ENCODE results near the gene WNK4.

WNK4 gene

DNA sequence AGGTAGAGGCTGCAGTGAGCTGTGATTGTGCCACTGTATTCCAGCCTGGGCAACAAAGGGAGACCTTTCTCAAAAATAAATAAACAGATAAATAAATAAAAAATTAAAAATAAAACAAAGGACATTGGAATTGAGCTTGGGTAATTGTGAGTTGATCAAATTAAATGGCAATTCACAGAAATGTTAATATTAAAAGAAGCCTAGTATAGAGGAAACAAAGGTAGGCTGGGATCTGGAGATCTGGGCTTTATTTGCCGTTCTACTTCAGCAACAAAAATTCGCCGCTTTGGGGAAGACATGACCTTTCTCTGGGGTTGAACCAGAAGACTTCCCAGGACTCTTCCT, 7.5 kb upstream of the WNK4 start:
- DNase-seq (ENCODE audit: low read depth in 3 of 3) = no peak

DNA sequence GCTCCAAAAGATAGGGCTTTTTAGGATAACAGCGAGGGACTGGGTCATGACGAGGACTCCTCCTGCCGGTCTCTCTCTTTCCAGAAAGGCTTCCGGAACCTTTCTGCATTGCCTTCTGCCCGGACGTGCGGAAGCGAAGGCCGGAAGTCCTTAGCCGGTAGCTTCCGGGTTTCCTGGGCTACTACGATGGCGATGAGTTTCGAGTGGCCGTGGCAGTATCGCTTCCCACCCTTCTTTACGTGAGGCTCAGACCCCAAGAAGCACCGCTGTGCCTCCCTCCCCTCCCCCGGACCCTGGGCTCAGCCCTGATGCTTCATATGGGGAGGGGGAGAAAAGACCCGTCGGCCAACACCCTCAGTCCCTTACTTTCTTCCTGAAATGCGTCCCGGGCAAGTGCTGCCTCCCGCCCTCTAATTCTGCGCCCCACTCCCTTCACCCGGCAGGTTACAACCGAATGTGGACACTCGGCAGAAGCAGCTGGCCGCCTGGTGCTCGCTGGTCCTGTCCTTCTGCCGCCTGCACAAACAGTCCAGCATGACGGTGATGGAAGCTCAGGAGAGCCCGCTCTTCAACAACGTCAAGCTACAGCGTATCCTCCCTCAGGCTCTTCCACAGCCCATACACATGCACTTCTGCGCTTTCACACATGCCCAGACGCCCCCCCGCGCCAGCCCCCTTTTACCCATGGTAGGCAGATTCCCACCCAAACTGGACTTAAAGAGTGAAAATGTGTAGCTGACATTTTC, 6.9 kb upstream of the WNK4 start, which contains the start of gene VPS25:
TSS of gene VPS25 (plus strand) at position 160 of the 746 bp plus-strand sequence. CDS start at position 187, 27 bp downstream.
- peak; percentile 52 to 67 (median 63) for DNase-seq (ENCODE audit: low read depth in 3 of 3)

DNA sequence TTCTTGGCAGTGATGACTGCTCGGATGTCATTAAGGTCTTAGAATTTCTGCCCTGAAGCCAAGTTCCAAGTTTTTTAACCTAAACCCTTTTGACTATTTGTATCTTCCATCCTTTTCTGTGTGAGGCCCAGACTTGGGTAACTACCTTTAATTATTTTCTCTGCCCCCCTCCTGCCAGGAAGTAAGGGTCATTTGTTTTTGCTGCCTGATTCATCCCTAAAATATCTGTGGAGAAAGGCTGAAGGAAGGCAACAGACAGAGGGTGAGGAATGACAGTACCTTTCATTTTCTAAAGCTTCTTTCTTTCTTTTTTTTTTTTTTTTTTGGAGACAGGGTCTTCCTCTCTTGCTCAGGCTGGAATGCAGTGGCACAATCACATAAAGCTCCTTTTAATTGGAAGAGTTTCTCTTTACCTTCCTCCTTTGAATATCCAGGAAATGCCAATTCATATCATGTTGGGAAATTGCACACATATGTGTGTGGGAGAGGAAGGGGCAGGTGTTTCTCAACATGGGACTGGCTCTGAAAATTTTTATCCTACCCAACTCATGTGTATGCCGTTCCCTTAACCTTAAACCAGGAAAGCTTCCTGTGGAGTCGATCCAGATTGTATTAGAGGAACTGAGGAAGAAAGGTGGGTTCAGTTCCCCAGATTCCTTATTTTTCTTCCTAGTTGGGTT, 6.2 kb upstream of the WNK4 start:
- DNase-seq (ENCODE audit: low read depth in 3 of 3) = no peak

DNA sequence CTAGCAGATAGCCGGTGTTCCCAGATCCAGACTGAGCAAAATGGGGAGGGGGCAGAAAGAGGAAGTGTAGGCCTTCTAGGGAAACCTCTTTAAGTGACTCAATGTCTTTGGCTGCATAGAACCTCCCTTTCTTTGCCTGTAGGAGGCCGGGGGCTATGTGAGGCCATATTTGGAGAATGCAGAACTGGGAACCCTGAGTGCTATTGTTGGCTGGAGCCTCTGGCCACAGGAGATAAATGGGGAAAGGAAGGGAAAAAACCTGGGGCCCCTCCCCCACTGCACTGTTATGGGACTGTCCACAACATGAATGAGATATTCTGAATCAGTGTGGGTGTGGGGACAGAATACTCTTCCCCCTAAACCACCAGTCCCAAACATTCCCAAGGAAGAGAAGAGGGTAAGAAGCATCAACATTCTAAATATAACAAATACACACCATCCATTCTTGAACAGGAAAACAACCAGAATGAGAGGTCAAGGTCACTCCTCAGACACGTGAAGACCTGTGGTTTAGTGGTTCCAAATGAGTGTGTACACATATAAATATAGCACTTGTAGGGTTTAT, 4.8 kb upstream of the WNK4 start:
- DNase-seq (ENCODE audit: low read depth in 3 of 3) = no peak

DNA sequence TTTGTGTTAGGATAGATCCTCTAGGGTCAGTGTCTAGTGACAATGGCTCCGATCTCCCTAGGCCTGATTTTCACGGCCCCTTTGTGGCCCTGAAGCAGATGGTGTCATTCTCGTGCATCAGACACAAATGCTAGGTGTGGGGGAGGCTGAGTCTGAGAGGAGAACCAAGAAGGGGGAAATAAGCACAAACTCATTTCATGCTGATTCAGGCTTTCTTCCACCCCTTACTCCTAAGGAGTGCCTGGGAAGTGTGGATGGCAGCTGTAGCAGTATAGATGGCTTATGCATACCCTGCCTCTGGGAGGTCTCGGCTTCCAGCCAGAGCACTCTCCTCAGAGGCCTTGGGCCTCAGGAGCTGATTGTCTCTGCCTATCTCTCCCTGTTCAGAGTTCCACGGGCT, 1.8 kb upstream of the WNK4 start:
- no peak for DNase-seq (ENCODE audit: low read depth in 3 of 3)

DNA sequence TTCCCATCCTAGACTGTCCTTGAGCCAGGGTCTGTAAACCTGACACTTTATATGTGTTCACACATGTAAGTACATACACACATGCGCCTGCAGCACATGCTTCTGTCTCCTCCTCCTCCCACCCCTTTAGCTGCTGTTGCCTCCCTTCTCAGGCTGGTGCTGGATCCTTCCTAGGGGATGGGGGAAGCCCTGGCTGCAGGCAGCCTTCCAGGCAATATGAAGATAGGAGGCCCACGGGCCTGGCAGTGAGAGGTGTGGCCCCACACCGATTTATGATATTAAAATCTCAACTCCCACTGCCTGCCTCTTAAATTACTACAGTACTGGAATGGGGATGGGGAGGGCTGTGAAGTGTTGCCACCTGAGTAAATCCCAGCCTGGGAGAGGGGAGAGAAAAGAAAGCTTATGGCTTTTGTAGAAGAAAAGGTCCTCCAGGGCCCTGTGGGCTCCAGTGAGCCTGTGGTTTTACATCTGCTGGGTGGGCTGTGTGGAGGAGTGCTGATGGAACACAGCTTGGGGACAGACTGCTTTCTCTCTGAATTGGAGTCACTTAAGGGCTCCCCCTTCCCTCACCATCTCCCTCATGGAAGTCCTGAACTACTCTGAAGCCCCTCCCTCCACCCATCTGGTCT, 990 bp upstream of the WNK4 start:
- DNase-seq (ENCODE audit: low read depth in 3 of 3) = no peak

DNA sequence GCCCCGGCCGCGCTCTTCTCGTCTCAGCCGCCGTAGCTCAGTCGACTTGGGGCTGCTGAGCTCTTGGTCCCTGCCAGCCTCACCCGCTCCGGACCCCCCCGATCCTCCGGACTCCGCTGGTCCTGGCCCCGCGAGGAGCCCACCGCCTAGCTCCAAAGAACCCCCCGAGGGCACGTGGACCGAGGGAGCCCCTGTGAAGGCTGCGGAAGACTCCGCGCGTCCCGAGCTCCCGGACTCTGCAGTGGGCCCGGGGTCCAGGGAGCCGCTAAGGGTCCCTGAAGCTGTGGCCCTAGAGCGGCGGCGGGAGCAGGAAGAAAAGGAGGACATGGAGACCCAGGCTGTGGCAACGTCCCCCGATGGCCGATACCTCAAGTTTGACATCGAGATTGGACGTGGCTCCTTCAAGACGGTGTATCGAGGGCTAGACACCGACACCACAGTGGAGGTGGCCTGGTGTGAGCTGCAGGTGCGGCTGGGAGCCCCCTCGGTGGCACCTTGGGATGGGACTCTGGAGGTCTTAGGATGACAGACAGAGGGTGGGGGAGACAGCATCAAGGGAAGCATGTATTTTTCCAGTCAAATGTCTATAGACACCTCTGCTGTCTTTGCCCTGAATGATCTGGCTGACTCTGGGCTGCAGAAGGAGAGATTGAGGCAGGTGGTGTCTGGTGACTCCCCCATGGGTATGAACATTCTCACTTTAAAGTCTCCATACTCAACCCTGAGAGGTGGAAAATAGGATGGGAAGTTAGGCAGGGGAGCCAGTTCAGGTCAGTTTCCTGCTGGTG, 635 bp downstream of the WNK4 start:
- no peak for DNase-seq (ENCODE audit: low read depth in 3 of 3)

DNA sequence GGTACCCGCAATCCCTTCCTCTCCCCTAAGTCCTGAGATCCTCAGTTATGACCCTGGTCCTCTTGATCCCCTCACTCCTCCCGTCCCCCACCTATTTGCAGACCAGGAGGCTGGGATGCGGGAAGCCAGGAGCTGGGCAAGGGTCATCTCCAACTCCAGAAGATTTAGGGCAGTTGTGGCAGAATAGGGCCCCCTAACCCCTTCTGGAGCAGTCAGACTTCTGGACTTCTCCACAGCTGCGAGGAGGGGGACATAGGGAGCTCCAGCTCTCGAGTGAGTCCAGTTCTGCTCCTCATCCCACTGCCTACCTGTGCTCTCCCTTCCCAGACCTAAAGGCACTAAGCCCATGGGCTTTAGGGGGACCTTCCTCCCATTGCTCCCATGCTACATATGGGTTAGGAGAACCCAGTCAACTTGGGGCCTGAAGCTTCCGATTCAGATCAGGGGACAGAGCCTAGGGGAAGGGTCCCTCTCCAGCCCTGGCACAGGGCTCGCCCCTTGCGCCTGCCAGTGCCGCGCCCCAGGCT, 1.3 kb downstream of the WNK4 start:
- no peak for DNase-seq (ENCODE audit: low read depth in 3 of 3)

DNA sequence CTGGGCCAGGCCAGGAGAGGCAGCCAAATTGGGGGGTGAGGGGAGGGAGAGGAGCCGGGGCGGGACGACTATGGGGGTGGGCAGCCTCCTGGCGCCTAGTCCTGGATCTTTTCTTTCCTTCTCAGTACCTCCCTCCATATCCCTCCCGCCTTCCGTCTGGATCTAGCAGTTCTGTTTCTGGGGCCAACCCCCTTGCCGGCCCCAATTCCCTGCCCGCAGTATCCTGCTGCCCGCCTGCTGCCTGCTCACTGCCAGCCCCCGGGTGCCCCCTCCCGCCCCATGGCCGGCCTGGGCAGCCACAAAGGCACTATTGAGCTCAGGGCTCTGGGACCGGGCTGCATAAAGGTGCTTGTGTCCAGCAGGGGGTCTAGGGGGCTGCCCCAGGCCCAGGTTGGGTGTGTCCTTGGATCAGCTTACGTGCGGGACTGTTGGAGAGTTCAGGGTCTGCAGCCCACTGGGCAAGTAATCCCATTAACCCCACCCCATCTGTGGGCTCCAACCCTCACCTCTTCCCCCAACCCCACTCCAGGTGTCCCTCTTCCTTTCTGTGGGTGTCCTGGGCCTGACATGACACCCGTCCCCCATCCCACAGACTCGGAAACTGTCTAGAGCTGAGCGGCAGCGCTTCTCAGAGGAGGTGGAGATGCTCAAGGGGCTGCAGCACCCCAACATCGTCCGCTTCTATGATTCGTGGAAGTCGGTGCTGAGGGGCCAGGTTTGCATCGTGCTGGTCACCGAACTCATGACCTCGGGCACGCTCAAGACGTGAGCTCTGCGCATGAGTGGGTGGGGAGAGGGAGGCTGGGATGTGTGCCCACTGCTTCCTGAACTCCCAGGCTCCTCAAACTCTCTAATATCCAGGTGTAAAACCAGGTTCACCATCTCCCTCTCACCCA, 2.0 kb downstream of the WNK4 start:
- DNase-seq (ENCODE audit: low read depth in 3 of 3) = no peak

DNA sequence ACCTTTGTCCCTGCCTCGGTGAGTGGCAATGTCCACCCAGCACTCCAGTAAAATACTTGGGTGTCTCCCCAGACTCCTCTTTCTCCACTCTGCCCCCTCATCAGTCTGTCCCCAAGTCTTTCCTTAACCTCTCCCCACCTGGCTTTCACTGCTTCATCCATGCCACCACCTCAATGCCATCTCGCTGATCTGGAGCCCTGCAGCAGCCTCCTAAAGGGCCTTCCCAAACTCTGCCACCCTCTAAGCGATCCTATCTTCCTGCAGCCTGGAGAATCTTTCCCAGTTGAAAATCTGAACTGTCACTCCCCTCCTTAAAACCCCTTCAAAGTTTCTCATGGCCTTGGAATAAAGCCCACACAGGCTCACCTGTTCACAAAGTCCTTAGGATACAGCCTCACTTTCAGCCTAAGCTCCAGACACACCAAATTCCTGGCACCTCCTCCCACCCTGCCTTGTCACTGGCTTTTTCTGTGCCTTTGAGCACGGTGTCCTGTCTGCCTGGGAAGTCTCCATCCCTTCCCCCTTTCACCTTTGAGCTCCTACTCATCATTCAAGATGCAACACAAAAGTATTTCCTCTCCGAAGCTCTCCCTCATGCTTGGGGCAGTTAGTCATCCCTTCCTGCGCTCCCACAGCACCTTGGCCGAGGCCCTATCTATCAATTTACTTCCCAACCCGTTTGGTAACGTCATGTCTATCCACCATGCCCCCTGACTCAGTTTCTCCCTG, 2.8 kb downstream of the WNK4 start:
- no peak for DNase-seq (ENCODE audit: low read depth in 3 of 3)

DNA sequence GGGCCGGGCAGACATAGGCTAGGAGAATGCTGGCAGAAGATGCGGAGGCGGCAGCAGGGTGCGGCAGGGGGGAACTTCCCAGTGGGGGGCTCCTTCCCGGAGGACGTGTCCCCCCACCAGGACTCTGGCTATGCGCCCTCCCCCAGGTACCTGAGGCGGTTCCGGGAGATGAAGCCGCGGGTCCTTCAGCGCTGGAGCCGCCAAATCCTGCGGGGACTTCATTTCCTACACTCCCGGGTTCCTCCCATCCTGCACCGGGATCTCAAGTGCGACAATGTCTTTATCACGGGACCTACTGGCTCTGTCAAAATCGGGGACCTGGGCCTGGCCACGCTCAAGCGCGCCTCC, 3.4 kb downstream of the WNK4 start:
- DNase-seq (ENCODE audit: low read depth in 3 of 3) = no peak

DNA sequence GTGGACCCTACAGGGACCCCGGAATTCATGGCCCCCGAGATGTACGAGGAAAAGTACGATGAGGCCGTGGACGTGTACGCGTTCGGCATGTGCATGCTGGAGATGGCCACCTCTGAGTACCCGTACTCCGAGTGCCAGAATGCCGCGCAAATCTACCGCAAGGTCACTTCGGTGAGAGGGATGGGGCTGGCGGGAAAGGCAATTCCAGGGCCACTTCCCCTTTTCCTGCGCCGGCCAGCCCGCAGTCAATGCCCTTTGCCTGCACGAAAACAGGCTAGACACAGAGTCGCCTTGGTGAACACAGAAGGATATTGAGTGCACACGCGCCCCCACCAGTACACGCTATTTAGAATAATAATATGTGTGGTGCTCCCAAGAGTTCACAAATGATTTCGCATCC, 4.0 kb downstream of the WNK4 start:
- no peak for DNase-seq (ENCODE audit: low read depth in 3 of 3)

DNA sequence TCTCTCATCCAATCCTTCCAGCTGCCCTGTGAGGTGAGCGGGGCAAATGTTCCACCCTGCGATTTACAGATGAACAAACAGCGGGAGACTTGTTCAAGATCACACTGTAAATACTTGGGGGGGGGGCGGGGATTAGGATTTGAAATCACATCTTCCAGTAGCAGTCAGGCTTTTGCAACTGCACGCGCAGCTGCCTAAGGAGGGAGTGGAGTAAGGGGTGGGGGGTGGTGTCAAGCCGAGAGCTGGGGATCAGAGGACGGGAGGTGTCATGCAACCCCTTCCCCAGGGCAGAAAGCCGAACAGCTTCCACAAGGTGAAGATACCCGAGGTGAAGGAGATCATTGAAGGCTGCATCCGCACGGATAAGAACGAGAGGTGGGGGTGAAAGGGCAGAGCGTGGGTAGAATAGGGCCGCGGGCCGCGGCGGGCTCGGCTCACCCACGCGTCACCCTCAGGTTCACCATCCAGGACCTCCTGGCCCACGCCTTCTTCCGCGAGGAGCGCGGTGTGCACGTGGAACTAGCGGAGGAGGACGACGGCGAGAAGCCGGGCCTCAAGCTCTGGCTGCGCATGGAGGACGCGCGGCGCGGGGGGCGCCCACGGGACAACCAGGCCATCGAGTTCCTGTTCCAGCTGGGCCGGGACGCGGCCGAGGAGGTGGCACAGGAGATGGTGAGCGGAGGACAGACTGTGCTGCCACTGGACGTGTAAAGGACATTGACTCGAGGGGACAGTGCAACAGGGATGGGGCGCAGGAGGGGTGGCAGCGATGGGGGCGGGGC, 4.6 kb downstream of the WNK4 start:
- no peak for DNase-seq (ENCODE audit: low read depth in 3 of 3)

DNA sequence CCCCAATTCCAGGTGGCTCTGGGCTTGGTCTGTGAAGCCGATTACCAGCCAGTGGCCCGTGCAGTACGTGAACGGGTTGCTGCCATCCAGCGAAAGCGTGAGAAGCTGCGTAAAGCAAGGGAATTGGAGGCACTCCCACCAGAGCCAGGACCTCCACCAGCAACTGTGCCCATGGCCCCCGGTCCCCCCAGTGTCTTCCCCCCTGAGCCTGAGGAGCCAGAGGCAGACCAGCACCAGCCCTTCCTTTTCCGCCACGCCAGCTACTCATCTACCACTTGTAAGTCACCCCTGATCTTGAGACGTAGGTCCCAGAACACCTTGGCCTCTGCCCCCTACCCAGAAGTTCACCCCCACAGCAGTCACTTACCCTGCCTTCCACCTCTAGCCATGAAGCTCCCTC, 6.9 kb downstream of the WNK4 start:
- no peak for DNase-seq (ENCODE audit: low read depth in 3 of 3)

DNA sequence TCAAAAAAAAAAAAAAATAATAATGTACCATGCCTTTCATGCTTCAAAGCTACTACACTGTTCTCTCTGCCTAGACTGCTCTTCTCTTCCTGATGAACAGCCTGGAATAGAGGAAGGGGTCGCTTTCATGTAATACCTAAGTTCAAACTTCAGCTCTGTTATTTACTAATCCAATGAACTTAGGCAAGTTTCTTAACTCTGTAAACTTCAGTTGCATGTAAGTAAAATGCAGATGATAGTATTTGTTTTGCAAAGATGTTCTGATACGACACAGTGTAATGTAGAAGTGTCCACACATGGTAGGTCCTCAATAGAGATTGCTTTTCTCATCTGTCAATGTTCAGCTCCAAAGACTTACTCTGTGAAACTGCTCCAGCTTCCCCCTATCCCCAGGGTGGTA, 11.5 kb downstream of the WNK4 start:
- DNase-seq (ENCODE audit: low read depth in 3 of 3) = no peak

DNA sequence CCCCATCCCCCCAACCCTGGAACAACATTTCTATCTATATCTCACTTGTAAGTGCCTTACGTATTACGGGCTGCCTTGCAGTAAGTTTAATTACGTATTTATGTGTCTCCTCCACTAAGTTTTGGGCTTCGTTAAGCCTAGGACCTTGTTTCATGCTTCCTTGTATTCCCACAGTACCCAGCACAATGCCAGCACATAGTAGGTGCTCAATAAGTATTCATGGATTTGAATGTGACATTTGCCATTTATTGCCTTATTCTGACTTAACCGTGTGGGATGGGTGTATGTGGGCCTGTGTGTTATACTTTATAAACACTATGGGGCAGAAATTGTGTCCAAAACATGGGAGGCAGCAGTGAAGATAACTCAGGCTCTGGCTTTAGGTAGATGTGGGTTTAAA, 12.1 kb downstream of the WNK4 start:
- DNase-seq (ENCODE audit: low read depth in 3 of 3) = no peak

DNA sequence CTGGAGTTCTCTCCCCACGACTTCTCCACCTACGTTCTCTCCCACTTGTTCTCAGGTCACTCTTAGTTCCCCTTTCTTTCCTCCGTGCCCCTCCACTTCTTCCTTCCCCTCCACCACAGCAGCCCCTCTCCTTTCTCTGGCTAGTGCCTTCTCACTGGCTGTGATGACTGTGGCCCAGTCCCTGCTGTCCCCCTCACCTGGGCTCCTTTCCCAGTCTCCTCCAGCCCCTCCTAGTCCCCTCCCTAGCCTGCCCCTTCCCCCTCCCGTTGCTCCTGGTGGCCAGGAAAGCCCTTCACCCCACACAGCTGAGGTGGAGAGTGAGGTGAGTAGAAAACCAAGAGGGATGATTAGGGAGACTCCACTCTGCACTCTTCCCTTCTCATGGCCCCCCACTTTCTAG, 14.7 kb downstream of the WNK4 start:
- no peak for DNase-seq (ENCODE audit: low read depth in 3 of 3)

DNA sequence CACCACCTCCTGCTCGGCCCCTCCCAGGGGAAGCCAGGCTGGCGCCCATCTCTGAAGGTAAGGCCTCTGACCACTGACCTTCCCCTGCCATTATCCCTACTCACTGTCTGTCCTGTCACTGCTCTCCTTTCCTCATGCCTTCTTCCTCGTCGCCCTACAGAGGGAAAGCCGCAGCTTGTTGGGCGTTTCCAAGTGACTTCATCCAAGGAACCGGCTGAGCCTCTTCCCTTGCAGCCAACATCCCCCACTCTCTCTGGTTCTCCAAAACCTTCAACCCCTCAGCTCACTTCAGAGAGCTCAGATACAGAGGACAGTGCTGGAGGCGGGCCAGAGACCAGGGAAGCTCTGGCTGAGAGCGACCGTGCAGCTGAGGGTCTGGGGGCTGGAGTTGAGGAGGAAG, 15.1 kb downstream of the WNK4 start:
- no peak for DNase-seq (ENCODE audit: low read depth in 3 of 3)

DNA sequence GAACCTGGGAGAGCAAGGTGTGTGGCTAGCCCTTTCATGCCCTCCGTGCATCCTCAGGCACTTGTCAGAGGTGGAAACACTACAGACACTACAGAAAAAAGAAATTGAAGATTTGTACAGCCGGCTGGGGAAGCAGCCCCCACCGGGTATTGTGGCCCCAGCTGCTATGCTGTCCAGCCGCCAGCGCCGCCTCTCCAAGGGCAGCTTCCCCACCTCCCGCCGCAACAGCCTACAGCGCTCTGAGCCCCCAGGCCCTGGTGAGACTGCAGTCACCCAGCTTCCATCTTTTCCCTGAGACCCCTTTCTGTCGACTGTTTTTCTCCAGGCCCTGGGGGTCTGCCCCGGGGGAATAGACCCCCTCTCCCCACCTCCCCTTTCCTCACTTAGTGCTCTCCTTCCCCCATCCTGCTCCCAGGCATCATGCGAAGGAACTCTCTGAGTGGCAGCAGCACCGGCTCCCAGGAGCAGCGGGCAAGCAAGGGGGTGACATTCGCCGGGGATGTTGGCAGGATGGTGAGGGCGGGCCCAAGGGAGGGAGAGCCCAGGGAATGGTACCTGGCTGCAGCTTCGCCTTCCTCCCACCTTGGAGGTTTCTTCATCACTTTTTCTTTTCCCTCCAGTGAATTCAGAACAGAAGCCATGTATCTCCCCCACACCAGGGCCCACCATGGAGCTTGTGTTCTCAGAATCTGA, 15.8 kb downstream of the WNK4 start:
- no peak for DNase-seq (ENCODE audit: low read depth in 3 of 3)

All from stimulated activated CD4-positive, alpha-beta T cell treated with anti-CD3 and anti-CD28 coated beads, TNF-alpha, amount 100 ng/mL, for 48 hours (primary cell).